GM12878 (cell line): ENCODE results near the gene DNAJC5. TPM values are rescaled to one million over a fixed set of nuclear protein-coding genes. Genes with fewer than 3 reads are reported as not detected.

Source experiments
- ASH2L ChIP-seq: fragments of 300-600, 200-600 bp; sonication (generic); IDR thresholded peaks from 2 replicates; pipeline ENCODE4 v1.6.1; 2017; ENCODE audit warnings: low read depth, mild to moderate bottlenecking, borderline replicate concordance
- HDGF ChIP-seq: fragments of 450-650 bp; IDR thresholded peaks from 2 replicates; pipeline ENCODE4 v1.6.1; 2016; ENCODE audit warnings: antibody characterized with exemption
- NBN ChIP-seq: fragments of 450-650 bp; IDR thresholded peaks from 2 replicates; pipeline ENCODE4 v1.6.1; 2016
- NFYB ChIP-seq: IDR thresholded peaks from 2 replicates; pipeline ENCODE4 v1.6.1; 2011; ENCODE audit warnings: low read depth, mild to moderate bottlenecking, low read length, improper control_type of control experiment, moderate library complexity; ENCODE audit not compliant: insufficient read depth
- PBX3 ChIP-seq: IDR thresholded peaks from 2 replicates; pipeline ENCODE4 v1.6.1; 2011; ENCODE audit warnings: mild to moderate bottlenecking, low read depth, low read length, moderate library complexity; ENCODE audit not compliant: insufficient replicate concordance
- POLR2A ChIP-seq: IDR thresholded peaks from 2 replicates; pipeline ENCODE4 v1.6.1; 2011; ENCODE audit warnings: low read depth, mild to moderate bottlenecking, low read length
- REST ChIP-seq: IDR thresholded peaks from 2 replicates; pipeline ENCODE4 v1.6.1; 2012; ENCODE audit warnings: mild to moderate bottlenecking, low read depth, low read length
- polyA plus RNA-seq, 11 experiments: library from polyadenylated mRNA; depleted of rRNA in 4 of 11; unstranded in 6 of 11; stranded (reverse) in 5 of 11; fragments of >200 nt; fragmentation: Nextera tagmentation in 4 of 11; fragmentation: Illumina TruSeq in 1 of 11; extraction: Ambion mirVana in 4 of 11; extraction: Trizol in 1 of 11; gene quantifications; 1 replicate in 1 of 11; 2 replicates in 10 of 11; pipeline versions ENCODE4 v1.2.1 to v1.2.3, GENCODE V29; 2011 to 2016; ENCODE audit warnings: inconsistent platforms in 2 of 11, missing spikeins in 2 of 11, low read depth in 1 of 11
- total RNA-seq, 4 experiments: library from RNA; depleted of rRNA in 3 of 4; stranded (reverse); fragments of >200 nt in 3 of 4; fragmentation: Illumina TruSeq in 1 of 4; extraction: Trizol in 1 of 4; gene quantifications; 2 replicates each; pipeline versions ENCODE4 v1.2.1 to v1.2.3, GENCODE V29; 2013 to 2021

Gene DNAJC5
- total and polyA plus RNA-seq, 10 of the 15 experiments (the other 5 are each of a cell fraction or from before 2014, with no cell fraction given): 0.69 to 36.8 (median 17.0) TPM

DNA sequence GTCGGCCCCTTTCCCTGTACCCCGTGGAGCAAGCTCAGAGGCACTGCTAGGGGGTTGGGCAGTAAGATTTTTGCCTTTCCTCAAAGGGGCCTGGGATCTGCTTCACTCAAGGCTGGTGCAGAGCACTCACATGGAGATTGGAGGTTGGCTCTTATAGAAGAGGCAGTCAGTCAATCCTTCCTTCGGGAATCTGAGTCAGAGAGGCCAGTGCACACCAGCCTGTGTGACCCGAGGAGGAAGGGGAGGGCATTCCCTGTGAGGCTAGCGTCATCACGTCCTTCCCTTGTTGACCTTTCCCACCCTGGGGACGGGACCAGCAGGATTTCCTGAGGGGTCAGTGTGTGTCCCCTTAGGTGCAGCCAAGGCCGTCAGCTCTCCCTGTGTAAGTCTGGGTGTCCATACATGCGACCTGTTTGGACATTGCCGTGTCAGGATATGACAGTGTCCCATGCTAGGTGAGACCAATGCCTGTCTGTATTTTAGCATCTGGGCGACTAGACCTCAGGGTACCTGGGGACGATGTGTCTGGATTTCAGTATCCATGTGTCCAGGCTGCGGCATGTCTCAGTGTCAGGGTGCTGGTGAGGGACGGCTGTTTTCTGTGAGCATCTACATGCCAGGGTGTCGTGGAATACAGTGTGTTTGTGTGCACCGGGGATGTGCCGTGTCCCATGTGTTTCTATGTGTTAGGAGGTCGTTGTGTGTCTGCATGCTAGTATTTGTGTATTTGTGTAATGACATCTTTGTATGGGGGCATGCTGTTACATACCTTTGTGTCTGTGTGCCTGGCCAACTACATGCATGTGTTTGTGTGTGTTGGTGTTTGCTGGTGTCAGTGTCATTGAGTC lies 77.6 kb downstream of the DNAJC5 start (continued):
- TF ChIP-seq NFYB (no peak), PBX3 (no peak), HDGF (peak; percentile 82; the same call in 1 of the 2 replicates), POLR2A (peak; percentile 63), NBN (no peak), ASH2L (no peak), REST (no peak)
